Fibroblast of skin of left quadriceps (primary cell): ENCODE measurements around the gene RASA3.
"Not testable (repeated sequence)": the region's sequence is repeated elsewhere in the genome, so short reads cannot be mapped to it uniquely, and the experiment has no call there.

Source experiments
- DNase-seq, 2 experiments: peaks; one replicate each; pipeline ENCODE4 v3.0.0-alpha.2; 2013; ENCODE audit warnings: low read depth in 2 of 2

The RASA3 gene

DNA sequence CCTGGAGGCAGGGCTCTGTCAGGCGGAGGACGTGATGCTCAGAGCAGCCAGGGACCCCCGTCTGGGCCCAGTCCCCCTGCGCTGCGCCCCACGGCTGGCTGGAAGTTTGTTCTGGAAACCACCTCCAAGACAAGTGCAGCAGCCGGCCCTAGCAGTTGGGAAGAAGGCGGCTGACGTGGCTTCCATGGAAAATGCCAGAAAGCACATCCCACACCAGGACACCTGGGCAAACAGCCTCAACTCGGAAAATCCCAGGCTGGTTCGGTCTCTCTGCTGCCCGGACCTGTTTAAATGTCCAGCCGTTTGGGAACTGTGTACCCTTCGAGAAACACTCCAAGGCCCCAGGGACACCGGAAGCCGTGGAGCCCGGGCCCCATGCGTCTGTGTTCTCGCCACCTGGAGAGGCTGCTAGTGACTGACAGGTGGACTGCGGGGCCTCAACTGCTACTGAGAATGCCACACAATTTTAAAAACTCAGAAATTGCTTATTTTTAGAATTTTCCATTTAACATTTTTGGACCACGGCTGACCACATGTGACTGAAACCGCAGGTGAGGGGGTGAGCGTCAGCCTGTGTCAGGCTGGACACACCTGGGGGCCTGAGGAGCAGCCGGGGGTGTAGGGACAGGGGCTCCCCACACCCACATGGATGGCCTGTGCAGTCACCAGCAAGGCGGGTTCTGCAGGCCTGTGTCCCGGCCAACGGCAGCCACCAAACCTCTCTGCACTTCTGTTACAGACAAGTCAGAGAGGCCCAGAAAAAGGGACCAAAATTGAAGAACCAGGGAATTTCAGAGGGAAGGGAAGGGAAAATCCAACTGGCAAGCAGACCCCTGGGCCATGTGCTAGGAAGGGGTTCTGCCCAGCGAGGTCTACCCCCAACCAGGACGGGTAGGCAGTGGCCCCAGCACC is 31.7 kb downstream of the RASA3 start:
- no peak for DNase-seq

- DNase-seq = no peak
These were observed 32.4 kb downstream of the RASA3 start for GRCh38 chr13:114099918-114100445.

DNA sequence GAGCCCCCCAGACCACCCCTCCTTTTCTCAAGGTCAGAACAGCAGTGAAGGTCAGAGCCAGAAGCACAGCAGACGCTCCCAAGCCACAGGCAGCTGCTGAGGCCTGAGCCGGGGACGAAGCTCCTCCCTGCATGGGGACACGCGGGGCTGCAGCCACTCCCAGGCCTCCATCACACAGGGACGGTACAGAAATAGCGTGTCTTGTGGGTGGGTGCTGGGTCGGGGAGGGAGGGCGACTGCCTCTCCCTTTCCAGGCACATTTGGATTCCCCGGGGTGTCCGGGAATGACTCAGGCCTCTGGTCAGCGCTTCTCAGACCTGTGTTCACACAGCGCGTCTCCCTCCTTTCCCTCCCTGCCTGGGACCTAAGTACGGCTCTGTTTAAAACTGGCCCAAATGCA is 33.2 kb downstream of the RASA3 start:
- DNase-seq = peak; percentile 59 to 62

- not testable (repeated sequence) for DNase-seq
These were observed 33.8 kb downstream of the RASA3 start for GRCh38 chr13:114098689-114099056.

GRCh38 chr13:114097893-114098688 is 34.3 kb downstream of the RASA3 start:
- no peak for DNase-seq

- DNase-seq = no peak
These were observed 35.1 kb downstream of the RASA3 start for GRCh38 chr13:114097212-114097892.

DNA sequence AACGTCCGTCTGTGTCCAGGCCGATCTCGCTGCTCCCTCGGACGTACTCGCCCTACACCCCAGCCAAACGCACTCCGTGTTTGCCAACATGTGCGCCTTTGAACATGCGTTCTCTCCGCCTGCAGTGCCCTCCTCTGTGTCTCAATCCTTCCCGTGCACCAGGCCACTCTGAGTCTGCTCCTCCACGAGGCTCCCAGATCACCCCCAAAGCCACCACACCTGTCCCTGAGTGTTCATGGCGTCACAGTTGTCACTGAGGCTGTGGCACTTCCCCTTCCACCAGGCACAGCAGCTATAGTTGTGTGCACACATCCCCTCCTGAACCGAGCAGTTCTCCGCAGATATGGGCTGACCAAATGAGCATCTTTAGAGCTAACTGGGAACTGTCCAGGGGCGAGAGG is 35.6 kb downstream of the RASA3 start:
- DNase-seq = no peak

DNA sequence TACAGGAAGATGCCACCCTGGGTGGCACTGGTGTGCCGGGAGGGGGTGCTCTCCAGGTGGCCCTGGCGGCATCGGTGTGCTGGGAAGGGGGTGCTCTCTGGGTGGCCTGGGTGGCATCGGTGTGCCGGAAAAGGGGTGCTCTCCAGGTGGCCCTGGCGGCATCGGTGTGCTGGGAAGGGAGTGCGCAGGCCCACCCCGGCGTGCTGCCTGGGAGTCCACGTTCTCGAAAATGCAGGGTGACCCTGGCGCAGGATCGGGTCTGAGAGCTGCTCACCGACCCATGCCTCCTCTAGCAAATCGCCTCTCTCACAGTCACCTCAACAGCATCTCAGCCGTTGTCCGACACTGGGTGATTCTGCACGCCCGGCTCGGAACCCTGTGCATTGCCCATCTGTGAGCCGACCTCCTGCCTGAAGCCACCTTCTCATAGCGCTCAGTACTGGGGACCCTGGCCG is 36.4 kb downstream of the RASA3 start:
- no peak for DNase-seq

DNA sequence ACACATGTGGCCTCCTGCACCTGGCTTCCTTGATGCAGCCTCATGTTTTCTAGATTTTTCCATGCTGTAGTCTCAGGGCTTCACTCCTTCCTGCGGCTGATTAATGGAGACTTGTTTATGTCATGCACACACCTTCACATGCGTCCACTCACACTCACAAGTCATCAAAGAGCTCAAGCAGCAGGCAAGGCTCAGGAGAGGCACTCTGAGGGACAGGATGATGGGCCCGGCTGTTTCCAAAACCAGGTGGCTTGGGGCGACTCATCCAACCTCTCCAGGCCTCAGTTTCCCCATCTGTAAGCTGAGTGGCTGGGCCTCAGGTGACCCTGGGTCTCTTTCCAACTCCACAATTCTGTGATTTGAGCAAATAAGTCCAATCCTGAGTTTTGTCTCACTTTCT is 36.9 kb downstream of the RASA3 start:
- DNase-seq = no peak

- DNase-seq = no peak
These were observed 39.3 kb downstream of the RASA3 start for GRCh38 chr13:114093118-114093517.

GRCh38 chr13:114092468-114092867 is 40.0 kb downstream of the RASA3 start:
- no peak for DNase-seq

DNA sequence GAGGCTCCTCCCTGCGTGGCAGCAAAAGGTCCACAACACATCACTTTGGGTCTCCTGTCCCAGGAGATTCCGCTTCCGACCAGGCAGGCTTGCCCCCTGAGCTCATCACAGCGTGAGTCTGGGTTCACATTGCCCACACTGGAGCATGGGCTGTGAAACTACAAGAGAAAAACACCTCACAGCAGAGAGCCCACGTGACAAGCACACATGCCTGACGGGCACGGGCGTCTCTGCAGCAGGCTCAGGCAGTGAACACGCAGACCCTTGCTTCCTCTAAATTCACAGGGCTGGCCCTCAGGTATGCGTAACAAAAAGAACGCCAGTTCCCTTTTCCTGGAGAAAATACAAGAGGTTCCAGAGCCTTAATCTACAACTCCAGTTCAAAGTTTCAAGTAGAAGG is 41.9 kb downstream of the RASA3 start:
- DNase-seq = no peak

GRCh38 chr13:114089751-114090400 is 42.5 kb downstream of the RASA3 start:
- DNase-seq = no peak

GRCh38 chr13:114089341-114089740 is 43.1 kb downstream of the RASA3 start:
- DNase-seq = no peak

- no peak for DNase-seq
These were observed 43.6 kb downstream of the RASA3 start for GRCh38 chr13:114088863-114089262.

DNA sequence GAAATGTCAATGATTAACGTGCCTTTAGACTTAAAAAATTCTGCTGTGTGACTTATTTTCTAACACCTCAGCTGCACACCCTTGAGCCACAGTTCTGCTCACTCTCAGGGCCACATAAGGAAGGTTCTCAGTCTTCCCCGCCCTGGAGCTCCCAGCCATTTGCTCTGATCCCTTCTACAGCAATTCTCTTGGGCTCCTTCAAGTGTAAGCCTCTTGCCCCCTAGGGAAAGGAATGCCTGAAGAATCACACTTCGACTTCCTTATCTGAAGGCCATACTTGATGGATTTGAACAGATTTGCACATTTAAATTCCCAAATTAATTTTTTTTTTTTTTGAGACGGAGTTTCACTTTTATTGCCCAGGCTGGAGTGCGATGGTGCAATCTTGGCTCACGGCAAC is 44.2 kb downstream of the RASA3 start:
- DNase-seq = no peak

GRCh38 chr13:114087430-114087829 is 45.0 kb downstream of the RASA3 start:
- no peak for DNase-seq

GRCh38 chr13:114082849-114083645 is 49.4 kb downstream of the RASA3 start:
- DNase-seq = no peak

GRCh38 chr13:114081761-114082681 is 50.4 kb downstream of the RASA3 start:
- DNase-seq = no peak
